GM12878 (cell line): Measurements from ENCODE around the gene KCNQ1. TPM values are rescaled to one million over a fixed set of nuclear protein-coding genes. Genes with fewer than 3 reads are reported as not detected.

Experiments used
- ATAC-seq: fragments of 200-7000 bp; cut with Tn5 transposase; 3 replicates; pipeline ENCODE4 v1.9.1; 2020; ENCODE audit warnings: mild to moderate bottlenecking, moderate library complexity
- BruUV-seq: library from RNA; stranded (reverse); fragments of 400-500 nt; replicated peaks from 2 replicates; lab custom pipeline; 2021; lab: Mats Ljungman, UMichigan
- CTCF ChIA-PET: fragments of 300-600 bp; sonication (Branson Sonifier 250); formaldehyde crosslinking; extraction: SDS; loops from one replicate; lab custom pipeline; 2021; ENCODE audit warnings: inconsistent platforms; lab: Yijun Ruan, JAX
- POLR2A ChIA-PET: fragments of 350-600 bp; formaldehyde crosslinking; extraction: SDS; loops from one replicate; lab custom pipeline; 2021; ENCODE audit warnings: inconsistent platforms; lab: Charles Lee
- RAD21 ChIA-PET: fragments of 300-600 bp; sonication (Branson Sonifier 250); formaldehyde crosslinking; loops from one replicate; lab custom pipeline; 2023; ENCODE audit warnings: antibody characterized with exemption; ENCODE audit not compliant: unreplicated experiment; lab: Charles Lee
- SMC1A ChIA-PET: fragments of 300-600 bp; sonication (Branson Sonifier 250); formaldehyde crosslinking; loops from one replicate; lab custom pipeline; 2023; ENCODE audit not compliant: unreplicated experiment, uncharacterized antibody; lab: Charles Lee
- DNase-seq: peaks from one replicate; pipeline ENCODE4 v3.0.0-alpha.2; 2011; ENCODE audit warnings: low read depth, low spot score
- FAIRE-seq: peaks from 3 replicates; lab custom pipeline; 2011; peaks lifted over from hg19 to GRCh38; lab: Jason Lieb, UNC
- H2AFZ ChIP-seq: 2 replicates; pipeline ENCODE4 v1.6.0; 2011; ENCODE audit warnings: low read depth, low read length, control low read depth; ENCODE audit not compliant: control insufficient read depth
- H3K27ac ChIP-seq: 2 replicates; pipeline ENCODE4 v1.5.1; 2011; ENCODE audit warnings: control low read depth; ENCODE audit not compliant: control insufficient read depth, insufficient read depth
- H3K27me3 ChIP-seq, 2 experiments: replicated peaks in 1 of 2; 2 replicates each; pipeline versions ENCODE4 v1.6.0 to v1.6.1; 2011; ENCODE audit warnings: low read length in 1 of 2; ENCODE audit not compliant: control insufficient read depth in 2 of 2, insufficient read depth in 2 of 2
- H3K36me3 ChIP-seq, 2 experiments: 2 replicates each; pipeline ENCODE4 v1.5.1; 2011; ENCODE audit warnings: low read length in 1 of 2; ENCODE audit not compliant: control insufficient read depth in 2 of 2, insufficient read depth in 2 of 2
- H3K4me1 ChIP-seq: 2 replicates; pipeline ENCODE4 v1.6.1; 2011; ENCODE audit warnings: mild to moderate bottlenecking, low read length, moderate library complexity, mixed read lengths; ENCODE audit not compliant: control insufficient read depth, insufficient read depth
- H3K4me2 ChIP-seq: 2 replicates; pipeline ENCODE4 v1.6.0; 2011; ENCODE audit warnings: control low read depth; ENCODE audit not compliant: control insufficient read depth, insufficient read depth
- H3K4me3 ChIP-seq: fragments of 200-600 bp; sonication (generic); 2 replicates; pipeline ENCODE4 v1.5.1; 2016
- H3K79me2 ChIP-seq: 2 replicates; pipeline ENCODE4 v1.6.0; 2011; ENCODE audit warnings: low read length; ENCODE audit not compliant: control insufficient read depth, insufficient read depth
- H3K9ac ChIP-seq: 2 replicates; pipeline ENCODE4 v1.8.0; 2011; ENCODE audit warnings: low read length, control low read depth, mixed read lengths; ENCODE audit not compliant: control insufficient read depth, insufficient read depth
- H3K9me3 ChIP-seq: replicated peaks from 3 replicates; pipeline ENCODE4 v1.5.1; 2011; ENCODE audit warnings: mild to moderate bottlenecking, low read length; ENCODE audit not compliant: control insufficient read depth, insufficient read depth
- H4K20me1 ChIP-seq: 2 replicates; pipeline ENCODE4 v1.6.0; 2011; ENCODE audit not compliant: control insufficient read depth, insufficient read depth
- BHLHE40 ChIP-seq, 2 experiments: fragments of 450-650 bp in 1 of 2; IDR thresholded peaks; 2 replicates each; pipeline ENCODE4 v1.6.1; 2011 to 2017; ENCODE audit warnings: low read depth in 2 of 2, borderline replicate concordance in 1 of 2, improper control_type of control experiment in 1 of 2, low read length in 1 of 2, mild to moderate bottlenecking in 1 of 2
- CHD1 ChIP-seq: IDR thresholded peaks from 2 replicates; pipeline ENCODE4 v1.6.1; 2012; ENCODE audit warnings: low read depth, low read length, improper control_type of control experiment
- MEF2B ChIP-seq: fragments of 450-650 bp; IDR thresholded peaks from 2 replicates; pipeline ENCODE4 v1.6.1; 2018; ENCODE audit warnings: mild to moderate bottlenecking, moderate library complexity; ENCODE audit not compliant: partially characterized antibody, poor library complexity, severe bottlenecking
- WGBS: methylation state at CpG from one replicate; pipeline ENCODE4 v1.1.6; 2016; ENCODE audit warnings: low lambda C conversion rate; ENCODE audit not compliant: insufficient replicate concordance, insufficient coverage; ENCODE audit errors: missing lambda C conversion rate; 5-methylcytosine and 5-hydroxymethylcytosine counted together
- in situ Hi-C: fragments of 300-500 bp; cut with MboI; formaldehyde crosslinking; loops from 9 replicates; pipeline ENCODE4 v1.14.3; 2018; ENCODE audit warnings: mixed read lengths
- intact Hi-C: fragments of 100-400 bp; cut with micrococcal nuclease; formaldehyde crosslinking; loops from one replicate; pipeline ENCODE4 v1.14.2; 2022; ENCODE audit not compliant: unreplicated experiment
- polyA plus RNA-seq, 11 experiments: library from polyadenylated mRNA; depleted of rRNA in 4 of 11; unstranded in 6 of 11; stranded (reverse) in 5 of 11; fragments of >200 nt; fragmentation: Nextera tagmentation in 4 of 11; fragmentation: Illumina TruSeq in 1 of 11; extraction: Ambion mirVana in 4 of 11; extraction: Trizol in 1 of 11; gene quantifications; 1 replicate in 1 of 11; 2 replicates in 10 of 11; pipeline versions ENCODE4 v1.2.1 to v1.2.3, GENCODE V29; 2011 to 2016; ENCODE audit warnings: inconsistent platforms in 2 of 11, missing spikeins in 2 of 11, low read depth in 1 of 11
- total RNA-seq, 4 experiments: library from RNA; depleted of rRNA in 3 of 4; stranded (reverse); fragments of >200 nt in 3 of 4; fragmentation: Illumina TruSeq in 1 of 4; extraction: Trizol in 1 of 4; gene quantifications; 2 replicates each; pipeline versions ENCODE4 v1.2.1 to v1.2.3, GENCODE V29; 2013 to 2021
- TF ChIP-seq, protein P1 (sequence below): IDR thresholded peaks from 2 replicates; pipeline ENCODE4 v1.6.1; 2012; ENCODE audit warnings: low read depth, low read length, improper control_type of control experiment

The KCNQ1 gene
- total and polyA plus RNA-seq, 10 of the 15 experiments (the other 5 are each of a cell fraction or from before 2014, with no cell fraction given) = 0.03 to 0.15 (median 0.12) TPM; not detected in 7

DNA sequence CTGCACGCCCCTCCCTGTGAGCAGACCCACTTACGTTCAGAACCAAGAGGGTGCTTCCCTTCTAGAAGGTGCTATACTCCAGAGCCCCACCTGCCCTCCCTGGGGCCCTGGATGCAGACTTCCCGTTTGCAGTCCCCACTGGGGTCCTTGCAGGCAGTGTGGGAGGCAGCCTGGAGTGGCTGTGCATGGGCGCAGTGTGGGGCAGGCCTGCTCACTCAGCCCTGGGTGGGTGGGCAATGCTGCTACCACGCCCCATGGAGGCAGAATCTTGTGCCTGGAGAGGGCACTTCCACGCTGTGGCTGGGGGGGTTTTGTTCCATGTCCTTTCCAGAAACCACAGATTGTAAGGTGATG, 138.8 kb downstream of the KCNQ1 start (continued):
- TF ChIP-seq CHD1 = no peak

DNA sequence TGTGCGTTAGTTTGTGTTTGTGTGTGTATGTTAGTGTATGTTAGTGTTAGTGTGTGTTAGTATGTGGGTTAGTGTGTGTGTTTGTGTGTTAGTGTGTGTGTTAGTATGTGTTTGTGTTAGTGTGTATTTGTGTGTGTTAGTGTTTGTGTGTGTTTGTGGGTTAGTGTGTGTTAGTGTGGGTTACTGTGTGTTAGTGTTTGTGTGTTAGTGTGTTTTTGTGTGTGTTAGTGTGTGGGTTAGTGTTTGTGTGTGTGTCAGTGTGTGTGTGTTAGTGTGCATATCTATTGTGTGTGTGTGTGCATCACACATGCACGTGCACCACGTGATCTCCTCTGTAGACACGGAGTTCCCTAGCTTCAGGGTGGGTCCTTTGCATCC, 139.6 kb downstream of the KCNQ1 start:
- Histone ChIP-seq H3K4me2 (no peak overlapping the region), H3K79me2 (no peaks in the 10 kb centered on the region), H3K36me3 (no peaks in the 10 kb centered on the region), H3K4me1 (no peaks in the 10 kb centered on the region), H3K9me3 (no peaks in the 10 kb centered on the region), H3K27me3 (no peaks in the 10 kb centered on the region), H4K20me1 (no peaks in the 10 kb centered on the region), H2AFZ (no peak overlapping the region), H3K4me3 (no peak overlapping the region), H3K27ac (no peak overlapping the region), H3K9ac (no peak overlapping the region)
- ChIA-PET CTCF (no interaction called here), SMC1A (no interaction called here), RAD21 (no interaction called here), POLR2A (no interaction called here)
- intact Hi-C loops (no loop called here), in situ Hi-C loops (no loop called here)
- no peak for FAIRE-seq
- BruUV-seq = no TSS peak
- TF ChIP-seq BHLHE40 (IDR thresholded peaks at IDR 0.05; ENCODE audit: borderline replicate concordance in 1 of 2, low read depth in 2 of 2, low read length in 1 of 2) = 0 out of 4 replicates have a peak, but pooled peaks of 1 of the 2 experiments have one; percentile 22
- TF ChIP-seq MEF2B = no peak
- TF ChIP-seq, protein P1, sequence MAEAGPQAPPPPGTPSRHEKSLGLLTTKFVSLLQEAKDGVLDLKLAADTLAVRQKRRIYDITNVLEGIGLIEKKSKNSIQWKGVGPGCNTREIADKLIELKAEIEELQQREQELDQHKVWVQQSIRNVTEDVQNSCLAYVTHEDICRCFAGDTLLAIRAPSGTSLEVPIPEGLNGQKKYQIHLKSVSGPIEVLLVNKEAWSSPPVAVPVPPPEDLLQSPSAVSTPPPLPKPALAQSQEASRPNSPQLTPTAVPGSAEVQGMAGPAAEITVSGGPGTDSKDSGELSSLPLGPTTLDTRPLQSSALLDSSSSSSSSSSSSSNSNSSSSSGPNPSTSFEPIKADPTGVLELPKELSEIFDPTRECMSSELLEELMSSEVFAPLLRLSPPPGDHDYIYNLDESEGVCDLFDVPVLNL = no peak
- WGBS = 17% methylated on average over 4 of the region's 4 CpGs
- ATAC-seq = no peak
- no peak for DNase-seq
